ENCODE results near the gene MROH8. TPM values are rescaled to one million over a fixed set of nuclear protein-coding genes. Genes with fewer than 3 reads are reported as not detected.

Gene MROH8
- total and polyA plus RNA-seq, 2 of the 13 experiments (the other 11 are each of a cell fraction or from before 2014, with no cell fraction given) = 2.6 to 5.5 TPM

DNA sequence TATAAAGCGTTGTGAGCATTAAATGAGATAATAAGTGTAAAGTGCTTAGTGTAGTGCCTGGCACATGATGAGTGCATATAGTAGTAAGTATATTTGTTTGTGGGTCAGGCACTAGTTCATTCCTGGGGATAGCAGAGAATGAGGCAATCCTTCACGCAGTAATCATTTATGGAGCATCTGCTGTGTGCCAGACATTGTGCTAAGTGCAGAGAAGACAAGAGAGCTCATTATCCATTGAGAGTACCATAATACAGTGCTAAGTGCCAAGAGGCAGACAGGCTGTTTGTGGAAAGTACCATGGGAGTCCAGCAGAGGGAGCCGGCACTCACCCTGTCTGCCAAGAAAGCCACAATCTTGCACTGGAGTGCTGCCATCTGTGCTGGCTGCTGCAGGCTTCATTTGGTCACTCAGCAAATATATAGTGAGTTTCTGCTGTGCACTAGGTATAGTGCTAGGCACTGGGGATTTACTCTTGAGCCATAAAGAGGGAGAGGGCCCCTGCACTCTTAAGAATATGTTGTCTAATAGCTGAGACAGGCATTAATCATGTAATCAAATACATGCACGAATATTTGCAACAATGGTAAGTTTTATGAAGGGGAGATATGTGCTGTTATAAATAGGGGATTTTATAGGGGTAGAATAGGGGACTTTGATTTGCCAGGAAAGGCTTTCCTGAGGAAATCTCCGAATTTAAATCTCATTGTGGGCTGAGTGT, 12.9 kb upstream of the MROH8 start (continued):
- no peak for TF ChIP-seq KDM5B (CRISPR knock-in tag; IDR thresholded peaks at IDR 0.05; ENCODE audit: borderline replicate concordance)
- TF ChIP-seq SIX4 (CRISPR knock-in tag; IDR thresholded peaks at IDR 0.05) = 0 out of 2 replicates have a peak, but pooled peaks have one; percentile 36
- no peak for TF ChIP-seq ZNF782 (CRISPR knock-in tag; IDR thresholded peaks at IDR 0.05; ENCODE audit: borderline replicate concordance)
- TF ChIP-seq, protein P1, sequence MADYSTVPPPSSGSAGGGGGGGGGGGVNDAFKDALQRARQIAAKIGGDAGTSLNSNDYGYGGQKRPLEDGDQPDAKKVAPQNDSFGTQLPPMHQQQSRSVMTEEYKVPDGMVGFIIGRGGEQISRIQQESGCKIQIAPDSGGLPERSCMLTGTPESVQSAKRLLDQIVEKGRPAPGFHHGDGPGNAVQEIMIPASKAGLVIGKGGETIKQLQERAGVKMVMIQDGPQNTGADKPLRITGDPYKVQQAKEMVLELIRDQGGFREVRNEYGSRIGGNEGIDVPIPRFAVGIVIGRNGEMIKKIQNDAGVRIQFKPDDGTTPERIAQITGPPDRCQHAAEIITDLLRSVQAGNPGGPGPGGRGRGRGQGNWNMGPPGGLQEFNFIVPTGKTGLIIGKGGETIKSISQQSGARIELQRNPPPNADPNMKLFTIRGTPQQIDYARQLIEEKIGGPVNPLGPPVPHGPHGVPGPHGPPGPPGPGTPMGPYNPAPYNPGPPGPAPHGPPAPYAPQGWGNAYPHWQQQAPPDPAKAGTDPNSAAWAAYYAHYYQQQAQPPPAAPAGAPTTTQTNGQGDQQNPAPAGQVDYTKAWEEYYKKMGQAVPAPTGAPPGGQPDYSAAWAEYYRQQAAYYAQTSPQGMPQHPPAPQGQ (CRISPR knock-in tag; IDR thresholded peaks at IDR 0.05; ENCODE audit: borderline replicate concordance) = no peak
- peak; percentile 68; the same call in 1 of the 2 replicates for TF ChIP-seq ZNF614 (CRISPR knock-in tag; IDR thresholded peaks at IDR 0.05; ENCODE audit: borderline replicate concordance)
- TF ChIP-seq KAT2B (IDR thresholded peaks at IDR 0.05; ENCODE audit: borderline replicate concordance, low read depth, low read length) = no peak
- TF ChIP-seq, protein P2, sequence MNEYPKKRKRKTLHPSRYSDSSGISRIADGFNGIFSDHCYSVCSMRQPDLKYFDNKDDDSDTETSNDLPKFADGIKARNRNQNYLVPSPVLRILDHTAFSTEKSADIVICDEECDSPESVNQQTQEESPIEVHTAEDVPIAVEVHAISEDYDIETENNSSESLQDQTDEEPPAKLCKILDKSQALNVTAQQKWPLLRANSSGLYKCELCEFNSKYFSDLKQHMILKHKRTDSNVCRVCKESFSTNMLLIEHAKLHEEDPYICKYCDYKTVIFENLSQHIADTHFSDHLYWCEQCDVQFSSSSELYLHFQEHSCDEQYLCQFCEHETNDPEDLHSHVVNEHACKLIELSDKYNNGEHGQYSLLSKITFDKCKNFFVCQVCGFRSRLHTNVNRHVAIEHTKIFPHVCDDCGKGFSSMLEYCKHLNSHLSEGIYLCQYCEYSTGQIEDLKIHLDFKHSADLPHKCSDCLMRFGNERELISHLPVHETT (CRISPR knock-in tag; conservative IDR thresholded peaks at IDR 0.05) = 0 out of 2 replicates have a peak, but pooled peaks have one; percentile 41
- TF ChIP-seq, protein P3, sequence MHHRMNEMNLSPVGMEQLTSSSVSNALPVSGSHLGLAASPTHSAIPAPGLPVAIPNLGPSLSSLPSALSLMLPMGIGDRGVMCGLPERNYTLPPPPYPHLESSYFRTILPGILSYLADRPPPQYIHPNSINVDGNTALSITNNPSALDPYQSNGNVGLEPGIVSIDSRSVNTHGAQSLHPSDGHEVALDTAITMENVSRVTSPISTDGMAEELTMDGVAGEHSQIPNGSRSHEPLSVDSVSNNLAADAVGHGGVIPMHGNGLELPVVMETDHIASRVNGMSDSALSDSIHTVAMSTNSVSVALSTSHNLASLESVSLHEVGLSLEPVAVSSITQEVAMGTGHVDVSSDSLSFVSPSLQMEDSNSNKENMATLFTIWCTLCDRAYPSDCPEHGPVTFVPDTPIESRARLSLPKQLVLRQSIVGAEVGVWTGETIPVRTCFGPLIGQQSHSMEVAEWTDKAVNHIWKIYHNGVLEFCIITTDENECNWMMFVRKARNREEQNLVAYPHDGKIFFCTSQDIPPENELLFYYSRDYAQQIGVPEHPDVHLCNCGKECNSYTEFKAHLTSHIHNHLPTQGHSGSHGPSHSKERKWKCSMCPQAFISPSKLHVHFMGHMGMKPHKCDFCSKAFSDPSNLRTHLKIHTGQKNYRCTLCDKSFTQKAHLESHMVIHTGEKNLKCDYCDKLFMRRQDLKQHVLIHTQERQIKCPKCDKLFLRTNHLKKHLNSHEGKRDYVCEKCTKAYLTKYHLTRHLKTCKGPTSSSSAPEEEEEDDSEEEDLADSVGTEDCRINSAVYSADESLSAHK (CRISPR knock-in tag; IDR thresholded peaks at IDR 0.05; ENCODE audit: borderline replicate concordance) = no peak
- no peak for TF ChIP-seq NFATC3 (CRISPR knock-in tag; IDR thresholded peaks at IDR 0.05)
- no peak for TF ChIP-seq SIN3B (IDR thresholded peaks at IDR 0.05; ENCODE audit: low read length)
- 0 out of 2 replicates have a peak, but pooled peaks have one; percentile 43 for TF ChIP-seq RELA (CRISPR knock-in tag; IDR thresholded peaks at IDR 0.05)
- TF ChIP-seq, protein P4, sequence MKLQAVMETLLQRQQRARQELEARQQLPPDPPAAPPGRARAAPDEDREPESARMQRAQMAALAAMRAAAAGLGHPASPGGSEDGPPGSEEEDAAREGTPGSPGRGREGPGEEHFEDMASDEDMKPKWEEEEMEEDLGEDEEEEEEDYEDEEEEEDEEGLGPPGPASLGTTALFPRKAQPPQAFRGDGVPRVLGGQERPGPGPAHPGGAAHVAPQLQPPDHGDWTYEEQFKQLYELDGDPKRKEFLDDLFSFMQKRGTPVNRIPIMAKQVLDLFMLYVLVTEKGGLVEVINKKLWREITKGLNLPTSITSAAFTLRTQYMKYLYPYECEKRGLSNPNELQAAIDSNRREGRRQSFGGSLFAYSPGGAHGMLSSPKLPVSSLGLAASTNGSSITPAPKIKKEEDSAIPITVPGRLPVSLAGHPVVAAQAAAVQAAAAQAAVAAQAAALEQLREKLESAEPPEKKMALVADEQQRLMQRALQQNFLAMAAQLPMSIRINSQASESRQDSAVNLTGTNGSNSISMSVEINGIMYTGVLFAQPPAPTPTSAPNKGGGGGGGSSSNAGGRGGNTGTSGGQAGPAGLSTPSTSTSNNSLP (IDR thresholded peaks at IDR 0.05; ENCODE audit: low read depth, low read length) = peak; percentile 35; the same call in 1 of the 2 replicates
- TF ChIP-seq, protein P5, sequence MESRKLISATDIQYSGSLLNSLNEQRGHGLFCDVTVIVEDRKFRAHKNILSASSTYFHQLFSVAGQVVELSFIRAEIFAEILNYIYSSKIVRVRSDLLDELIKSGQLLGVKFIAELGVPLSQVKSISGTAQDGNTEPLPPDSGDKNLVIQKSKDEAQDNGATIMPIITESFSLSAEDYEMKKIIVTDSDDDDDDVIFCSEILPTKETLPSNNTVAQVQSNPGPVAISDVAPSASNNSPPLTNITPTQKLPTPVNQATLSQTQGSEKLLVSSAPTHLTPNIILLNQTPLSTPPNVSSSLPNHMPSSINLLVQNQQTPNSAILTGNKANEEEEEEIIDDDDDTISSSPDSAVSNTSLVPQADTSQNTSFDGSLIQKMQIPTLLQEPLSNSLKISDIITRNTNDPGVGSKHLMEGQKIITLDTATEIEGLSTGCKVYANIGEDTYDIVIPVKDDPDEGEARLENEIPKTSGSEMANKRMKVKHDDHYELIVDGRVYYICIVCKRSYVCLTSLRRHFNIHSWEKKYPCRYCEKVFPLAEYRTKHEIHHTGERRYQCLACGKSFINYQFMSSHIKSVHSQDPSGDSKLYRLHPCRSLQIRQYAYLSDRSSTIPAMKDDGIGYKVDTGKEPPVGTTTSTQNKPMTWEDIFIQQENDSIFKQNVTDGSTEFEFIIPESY (CRISPR knock-in tag; IDR thresholded peaks at IDR 0.05) = peak; percentile 66; the same call in 1 of the 2 replicates
- TF ChIP-seq, protein P6, sequence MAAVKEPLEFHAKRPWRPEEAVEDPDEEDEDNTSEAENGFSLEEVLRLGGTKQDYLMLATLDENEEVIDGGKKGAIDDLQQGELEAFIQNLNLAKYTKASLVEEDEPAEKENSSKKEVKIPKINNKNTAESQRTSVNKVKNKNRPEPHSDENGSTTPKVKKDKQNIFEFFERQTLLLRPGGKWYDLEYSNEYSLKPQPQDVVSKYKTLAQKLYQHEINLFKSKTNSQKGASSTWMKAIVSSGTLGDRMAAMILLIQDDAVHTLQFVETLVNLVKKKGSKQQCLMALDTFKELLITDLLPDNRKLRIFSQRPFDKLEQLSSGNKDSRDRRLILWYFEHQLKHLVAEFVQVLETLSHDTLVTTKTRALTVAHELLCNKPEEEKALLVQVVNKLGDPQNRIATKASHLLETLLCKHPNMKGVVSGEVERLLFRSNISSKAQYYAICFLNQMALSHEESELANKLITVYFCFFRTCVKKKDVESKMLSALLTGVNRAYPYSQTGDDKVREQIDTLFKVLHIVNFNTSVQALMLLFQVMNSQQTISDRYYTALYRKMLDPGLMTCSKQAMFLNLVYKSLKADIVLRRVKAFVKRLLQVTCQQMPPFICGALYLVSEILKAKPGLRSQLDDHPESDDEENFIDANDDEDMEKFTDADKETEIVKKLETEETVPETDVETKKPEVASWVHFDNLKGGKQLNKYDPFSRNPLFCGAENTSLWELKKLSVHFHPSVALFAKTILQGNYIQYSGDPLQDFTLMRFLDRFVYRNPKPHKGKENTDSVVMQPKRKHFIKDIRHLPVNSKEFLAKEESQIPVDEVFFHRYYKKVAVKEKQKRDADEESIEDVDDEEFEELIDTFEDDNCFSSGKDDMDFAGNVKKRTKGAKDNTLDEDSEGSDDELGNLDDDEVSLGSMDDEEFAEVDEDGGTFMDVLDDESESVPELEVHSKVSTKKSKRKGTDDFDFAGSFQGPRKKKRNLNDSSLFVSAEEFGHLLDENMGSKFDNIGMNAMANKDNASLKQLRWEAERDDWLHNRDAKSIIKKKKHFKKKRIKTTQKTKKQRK (IDR thresholded peaks at IDR 0.05; ENCODE audit: low read length) = no peak

Data from HepG2 (cell line).